Lung (tissue), 12 donors: ENCODE results near the gene WHRN. TPM values are rescaled to one million over a fixed set of nuclear protein-coding genes. Genes with fewer than 3 reads are reported as not detected.

Source experiments
- ATAC-seq: fragments of 200-7000 bp; cut with Tn5 transposase; one replicate; pipeline ENCODE4 v1.9.1; 2020; ENCODE audit warnings: moderate number of reproducible peaks; ENCODE audit not compliant: insufficient read depth, low FRiP score
- DNase-seq, 3 donors: peaks; one replicate each; pipeline ENCODE4 v3.0.0-alpha.2; 2013 to 2017
- H3K27ac ChIP-seq, 2 donors: one replicate each; pipeline ENCODE4 v1.5.1; 2013; ENCODE audit warnings: mild to moderate bottlenecking in 2 of 2, moderate library complexity in 2 of 2, control low read depth in 1 of 2, inconsistent platforms in 1 of 2, low read depth in 1 of 2, low read length in 1 of 2
- H3K27me3 ChIP-seq, 3 donors: one replicate each; pipeline ENCODE4 v1.5.1; 2013; ENCODE audit warnings: low read length in 2 of 3; ENCODE audit not compliant: control insufficient read depth in 3 of 3, insufficient read depth in 3 of 3
- H3K36me3 ChIP-seq, 4 donors: one replicate each; pipeline ENCODE4 v1.5.1; 2013; ENCODE audit warnings: low read length in 4 of 4, mild to moderate bottlenecking in 1 of 4, moderate library complexity in 1 of 4; ENCODE audit not compliant: control insufficient read depth in 4 of 4, insufficient read depth in 4 of 4
- H3K4me1 ChIP-seq, 5 donors: one replicate each; pipeline ENCODE4 v1.5.1; 2013; ENCODE audit warnings: low read length in 5 of 5, mild to moderate bottlenecking in 2 of 5, moderate library complexity in 1 of 5; ENCODE audit not compliant: control insufficient read depth in 5 of 5, insufficient read depth in 5 of 5
- H3K4me3 ChIP-seq: one replicate; pipeline ENCODE4 v1.5.1; 2013; ENCODE audit warnings: mild to moderate bottlenecking, control low read depth, moderate library complexity
- H3K9ac ChIP-seq, 2 donors: one replicate each; pipeline ENCODE4 v1.5.1; 2013; ENCODE audit warnings: low read length in 2 of 2, control low read depth in 1 of 2; ENCODE audit not compliant: insufficient read depth in 1 of 2
- H3K9me3 ChIP-seq, 4 donors: one replicate each; pipeline ENCODE4 v1.5.1; 2013; ENCODE audit warnings: low read length in 3 of 4, mild to moderate bottlenecking in 1 of 4, moderate library complexity in 1 of 4; ENCODE audit not compliant: control insufficient read depth in 4 of 4, insufficient read depth in 3 of 4
- WGBS, 2 donors: extraction: QIAGEN DNeasy Blood & Tissue Kit; methylation state at CpG; one replicate each; pipeline ENCODE4 v1.1.7; 2013; 5-methylcytosine and 5-hydroxymethylcytosine counted together
- polyA plus RNA-seq, 2 donors: library from polyadenylated mRNA; stranded (reverse); fragments of 200-250 nt; gene quantifications; one replicate each; pipeline ENCODE4 v1.2.1, GENCODE V29; 2013
- total RNA-seq, 2 donors: library from RNA; depleted of rRNA in 1 of 2; stranded (reverse); fragments of >200 nt in 1 of 2; gene quantifications; one replicate each; pipeline ENCODE4 v1.2.1, GENCODE V29; 2014 to 2021
- TF ChIP-seq, protein P1 (sequence below): IDR thresholded peaks from 2 replicates; pipeline ENCODE4 v1.5.1; 2012; ENCODE audit warnings: mild to moderate bottlenecking; ENCODE audit errors: control extremely low read depth, extremely low read depth
- donor health status: control.
- donor health status: control.
- donor health status: Bipolar disorder and iron deficiency.
- donor health status: healthy.
- donor health status: DM: yes; HTN: yes; CAD: no.

The WHRN gene
- total and polyA plus RNA-seq, 4 donors, result 3.1 to 11.7 (median 5.6) TPM

DNA sequence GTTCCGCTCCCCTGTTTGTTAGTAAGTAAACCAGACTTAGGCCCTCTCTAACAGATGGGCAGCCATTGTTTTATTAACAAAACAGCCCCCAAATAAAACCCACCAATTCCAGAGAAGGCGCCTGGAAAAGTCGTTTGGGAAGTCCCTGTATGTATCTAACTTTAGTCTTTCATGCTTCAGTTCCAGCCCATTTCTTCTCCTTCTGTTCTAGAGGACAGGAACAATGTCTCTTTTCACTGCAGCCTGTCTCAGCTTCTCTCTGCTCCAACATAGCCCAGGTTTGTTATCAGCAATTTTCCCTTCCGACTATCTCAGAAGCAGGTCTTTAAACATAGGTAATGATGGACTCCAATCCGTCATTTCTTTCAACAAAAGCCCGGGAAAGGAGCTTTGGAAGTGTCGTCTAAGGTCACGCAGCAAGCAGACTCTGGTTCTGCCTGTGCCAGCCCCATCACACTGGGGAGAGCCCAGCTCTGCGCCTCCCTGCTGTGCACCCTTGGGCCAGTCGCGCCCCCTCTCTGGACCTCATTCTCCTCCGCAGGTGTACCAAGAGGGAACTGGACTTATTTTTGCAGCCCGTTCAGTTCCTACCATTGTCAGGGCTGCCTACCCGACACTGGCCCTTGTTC lies 107.9 kb downstream of the WHRN start:
- peak overlapping the region; percentile 66 to 89 for H3K9ac ChIP-seq
- peaks cover 0 to 42% (median 8%) of the 10 kb centered on the region in 5 donors for H3K4me1 ChIP-seq
- H3K9me3 ChIP-seq, result no peaks in the 10 kb centered on the region
- H3K4me3 ChIP-seq, result peak overlapping the region; percentile 48
- ATAC-seq (peak; percentile 0), DNase-seq (peak in 1 of 3 donors; percentile 33)
- TF ChIP-seq, protein P1, sequence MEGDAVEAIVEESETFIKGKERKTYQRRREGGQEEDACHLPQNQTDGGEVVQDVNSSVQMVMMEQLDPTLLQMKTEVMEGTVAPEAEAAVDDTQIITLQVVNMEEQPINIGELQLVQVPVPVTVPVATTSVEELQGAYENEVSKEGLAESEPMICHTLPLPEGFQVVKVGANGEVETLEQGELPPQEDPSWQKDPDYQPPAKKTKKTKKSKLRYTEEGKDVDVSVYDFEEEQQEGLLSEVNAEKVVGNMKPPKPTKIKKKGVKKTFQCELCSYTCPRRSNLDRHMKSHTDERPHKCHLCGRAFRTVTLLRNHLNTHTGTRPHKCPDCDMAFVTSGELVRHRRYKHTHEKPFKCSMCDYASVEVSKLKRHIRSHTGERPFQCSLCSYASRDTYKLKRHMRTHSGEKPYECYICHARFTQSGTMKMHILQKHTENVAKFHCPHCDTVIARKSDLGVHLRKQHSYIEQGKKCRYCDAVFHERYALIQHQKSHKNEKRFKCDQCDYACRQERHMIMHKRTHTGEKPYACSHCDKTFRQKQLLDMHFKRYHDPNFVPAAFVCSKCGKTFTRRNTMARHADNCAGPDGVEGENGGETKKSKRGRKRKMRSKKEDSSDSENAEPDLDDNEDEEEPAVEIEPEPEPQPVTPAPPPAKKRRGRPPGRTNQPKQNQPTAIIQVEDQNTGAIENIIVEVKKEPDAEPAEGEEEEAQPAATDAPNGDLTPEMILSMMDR, result no peak
- no peaks in the 10 kb centered on the region for H3K27me3 ChIP-seq
- 19 to 34% methylated on average over 14 of the region's 14 CpGs for WGBS, 2 donors
- H3K27ac ChIP-seq, result peak overlapping the region in 1 of 2 donors; percentile 95
- H3K36me3 ChIP-seq, result peaks cover 0 to 3% (median 0%) of the 10 kb centered on the region in 4 donors

DNA sequence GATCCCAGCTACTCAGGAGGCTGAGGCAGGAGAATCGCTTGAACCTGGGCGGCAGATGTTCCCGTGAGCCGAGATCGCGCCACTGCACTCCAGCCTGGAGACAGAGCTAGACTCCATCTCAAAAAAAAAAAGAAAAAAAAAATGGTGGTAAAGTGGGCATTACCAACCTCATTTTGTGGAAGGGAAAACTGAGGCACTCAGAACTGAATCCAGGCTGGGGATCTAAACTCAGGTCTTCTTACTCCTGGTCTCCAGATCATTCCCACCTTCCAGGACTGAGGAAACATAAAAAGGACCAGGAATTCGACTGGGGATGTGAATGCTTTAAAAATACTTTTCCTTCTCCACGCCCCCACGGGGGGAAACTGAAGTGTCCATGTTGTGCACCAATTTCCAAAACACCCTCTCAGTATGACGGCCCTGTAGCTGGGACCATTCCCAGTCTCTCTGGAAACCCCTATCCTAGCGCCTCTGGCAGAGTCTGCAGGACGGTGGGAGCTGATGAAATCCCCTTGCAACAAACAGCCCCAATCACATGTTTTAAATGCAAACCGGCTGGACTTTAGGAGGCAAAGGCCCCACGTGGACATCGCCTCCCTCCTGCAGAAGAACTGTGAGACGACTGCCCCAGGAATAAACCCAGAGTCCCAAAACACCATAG lies 108.6 kb downstream of the WHRN start:
- 62 to 70% methylated on average over 16 of the region's 16 CpGs for WGBS, 2 donors
- H3K9ac ChIP-seq, result peak overlapping the region in 1 of 2 donors; percentile 89
- no peaks in the 10 kb centered on the region for H3K27me3 ChIP-seq
- ATAC-seq (no peak), DNase-seq (peak; percentile 92 to 99 (median 99))
- peaks cover 0 to 3% (median 0%) of the 10 kb centered on the region in 4 donors for H3K36me3 ChIP-seq
- H3K27ac ChIP-seq, result peak overlapping the region in 1 of 2 donors; percentile 41
- no peaks in the 10 kb centered on the region for H3K9me3 ChIP-seq
- TF ChIP-seq, protein P1, result no peak
- no peak overlapping the region for H3K4me3 ChIP-seq
- peaks cover 0 to 47% (median 8%) of the 10 kb centered on the region in 5 donors for H3K4me1 ChIP-seq

DNA sequence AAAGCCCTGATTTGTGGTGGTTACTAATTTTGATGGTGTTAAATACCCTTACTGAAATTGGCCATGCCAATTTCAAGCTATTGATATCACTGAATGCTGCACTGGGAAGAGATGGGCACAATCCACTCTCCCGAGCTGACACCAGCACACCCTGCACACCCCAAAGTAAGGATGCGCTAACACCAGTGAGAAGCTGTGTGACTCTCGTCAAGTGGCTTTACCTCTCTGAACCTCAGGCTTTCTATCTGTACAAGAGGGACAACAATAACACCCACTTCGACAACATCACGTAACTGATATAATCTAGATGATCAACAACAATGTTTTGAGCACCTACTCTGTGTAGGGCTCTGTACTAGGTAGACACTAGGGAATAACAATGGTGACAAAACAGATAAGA lies 109.5 kb downstream of the WHRN start:
- TF ChIP-seq, protein P1, result no peak
- ATAC-seq (no peak), DNase-seq (no peak)
- WGBS, 2 donors, result 94% methylated on average over 5 of the region's 5 CpGs
- Histone ChIP-seq H3K36me3 (peaks cover 0 to 3% (median 0%) of the 10 kb centered on the region in 4 donors), H3K9ac (no peak overlapping the region), H3K27me3 (no peaks in the 10 kb centered on the region), H3K9me3 (no peaks in the 10 kb centered on the region), H3K4me3 (no peak overlapping the region), H3K27ac (no peak overlapping the region), H3K4me1 (peaks cover 0 to 52% (median 8%) of the 10 kb centered on the region in 5 donors)
